Fibroblast of lung (primary cell): ENCODE measurements around the gene SBF2. TPM values are rescaled to one million over a fixed set of nuclear protein-coding genes. Genes with fewer than 3 reads are reported as not detected.

Experiments
- DNase-seq, 2 donors: peaks; one replicate each; pipeline versions ENCODE4 v3.0.0 to v3.0.0-alpha.2; 2010; ENCODE audit warnings: low read depth in 2 of 2
- H2AFZ ChIP-seq: 2 replicates; pipeline ENCODE4 v1.5.1; 2012; ENCODE audit warnings: low read length, control low read depth, inconsistent platforms
- H3K27ac ChIP-seq: 2 replicates; pipeline ENCODE4 v1.5.1; 2011; ENCODE audit warnings: low read length, control low read depth; ENCODE audit not compliant: insufficient read depth
- H3K27me3 ChIP-seq: 2 replicates; pipeline ENCODE4 v1.5.1; 2011; ENCODE audit warnings: mild to moderate bottlenecking, low read length; ENCODE audit not compliant: control insufficient read depth, insufficient read depth
- H3K36me3 ChIP-seq: 2 replicates; pipeline ENCODE4 v1.5.1; 2011; ENCODE audit warnings: low read length; ENCODE audit not compliant: control insufficient read depth, insufficient read depth
- H3K4me1 ChIP-seq: 2 replicates; pipeline ENCODE4 v1.5.1; 2011; ENCODE audit warnings: low read length; ENCODE audit not compliant: control insufficient read depth, insufficient read depth; ENCODE audit errors: extremely low read depth
- H3K4me2 ChIP-seq: 2 replicates; pipeline ENCODE4 v1.5.1; 2011; ENCODE audit warnings: low read length, control low read depth; ENCODE audit not compliant: insufficient read depth; ENCODE audit errors: extremely low read depth
- H3K4me3 ChIP-seq, 4 experiments: fragments of 200-600 bp in 1 of 4; sonication (generic) in 1 of 4; replicated peaks in 1 of 4; 2 replicates each; pipeline ENCODE4 v1.5.1; 2011 to 2016; ENCODE audit warnings: low read length in 4 of 4, low read depth in 3 of 4, mild to moderate bottlenecking in 3 of 4, control low read depth in 2 of 4, inconsistent platforms in 1 of 4, mixed read lengths in 1 of 4; ENCODE audit not compliant: insufficient read depth in 1 of 4; ENCODE audit errors: control extremely low read depth in 1 of 4
- H3K79me2 ChIP-seq: 2 replicates; pipeline ENCODE4 v1.5.1; 2012; ENCODE audit warnings: mild to moderate bottlenecking, low read length, inconsistent platforms; ENCODE audit not compliant: control insufficient read depth, insufficient read depth
- H3K9ac ChIP-seq: 2 replicates; pipeline ENCODE4 v1.5.1; 2011; ENCODE audit warnings: mild to moderate bottlenecking, low read length, control low read depth; ENCODE audit not compliant: insufficient read depth
- H3K9me3 ChIP-seq: 2 replicates; pipeline ENCODE4 v1.5.1; 2012; ENCODE audit warnings: low read depth, low read length; ENCODE audit not compliant: control insufficient read depth, insufficient read depth
- H4K20me1 ChIP-seq: 2 replicates; pipeline ENCODE4 v1.5.1; 2011; ENCODE audit warnings: low read length; ENCODE audit not compliant: control insufficient read depth, insufficient read depth; ENCODE audit errors: extremely low read depth
- CTCF ChIP-seq, 2 donors: IDR thresholded peaks in 1 of 2; conservative IDR thresholded peaks in 1 of 2; 1 replicate in 1 of 2; 2 replicates in 1 of 2; pipeline ENCODE4 v1.5.1; 2011 to 2012; ENCODE audit warnings: low read length in 2 of 2, control low read depth in 1 of 2, inconsistent platforms in 1 of 2, low read depth in 1 of 2, mild to moderate bottlenecking in 1 of 2
- EZH2 ChIP-seq: IDR thresholded peaks from 2 replicates; pipeline ENCODE4 v1.5.1; 2012; ENCODE audit warnings: low read length, control low read depth, mild to moderate bottlenecking; ENCODE audit errors: missing control alignments
- polyA plus RNA-seq, 2 donors: library from polyadenylated mRNA; depleted of rRNA in 1 of 2; stranded (reverse) in 1 of 2; unstranded in 1 of 2; fragments of >200 nt; gene quantifications; 2 replicates each; pipeline ENCODE4 v1.2.1, GENCODE V29; 2011 to 2012; ENCODE audit warnings: missing spikeins in 1 of 2
- total RNA-seq: library from RNA; depleted of rRNA; stranded (reverse); fragments of >200 nt; gene quantifications from 2 replicates; pipeline ENCODE4 v1.2.1, GENCODE V29; 2014

SBF2 gene
- total and polyA plus RNA-seq, 2 donors (not counting 1 experiment from before 2014, with no cell fraction given): 69.4 to 95.9 TPM

- H3K4me2 ChIP-seq: no peak overlapping the region
- peaks cover 15% of the 10 kb centered on the region for H3K36me3 ChIP-seq
- no peaks in the 10 kb centered on the region for H3K9me3 ChIP-seq
- H3K79me2 ChIP-seq: no peaks in the 10 kb centered on the region
- H3K27ac ChIP-seq: no peak overlapping the region
- no peaks in the 10 kb centered on the region for H4K20me1 ChIP-seq
- no peak overlapping the region for H2AFZ ChIP-seq
- no peaks in the 10 kb centered on the region for H3K27me3 ChIP-seq
- no peak for TF ChIP-seq CTCF (conservative IDR thresholded peaks at IDR 0.05 in 1 of 2, IDR thresholded peaks at IDR 0.05 in 1 of 2; ENCODE audit: low read depth in 1 of 2, low read length in 2 of 2)
- no peak for TF ChIP-seq EZH2
- H3K9ac ChIP-seq: no peak overlapping the region
- H3K4me3 ChIP-seq: no peak overlapping the region
- no peaks in the 10 kb centered on the region for H3K4me1 ChIP-seq
- DNase-seq: no peak
These were observed 560.8 kb downstream of the SBF2 start for GRCh38 chr11:9733212-9733611.

DNA sequence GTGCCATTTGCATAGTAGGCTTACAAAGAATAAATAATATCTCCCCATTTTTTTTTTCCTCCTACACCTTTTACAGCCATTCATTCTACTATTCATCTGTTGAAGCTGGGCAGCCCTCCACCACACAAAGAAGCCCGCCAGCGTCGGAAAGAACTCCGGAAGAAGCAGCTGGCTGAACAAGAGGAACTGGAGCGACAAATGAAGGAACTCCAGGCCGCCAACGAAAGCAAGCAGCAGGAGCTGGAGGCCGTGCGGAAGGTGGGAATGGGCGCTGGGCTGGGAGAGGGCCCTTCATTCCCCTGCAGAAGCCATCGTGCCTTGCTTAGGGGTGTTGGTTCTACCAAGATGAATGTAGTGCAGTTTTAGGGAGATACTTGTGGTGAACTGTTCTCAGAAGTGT lies 561.6 kb downstream of the SBF2 start:
- Histone ChIP-seq H3K36me3 (peaks cover 12% of the 10 kb centered on the region), H3K4me1 (no peaks in the 10 kb centered on the region)

DNA sequence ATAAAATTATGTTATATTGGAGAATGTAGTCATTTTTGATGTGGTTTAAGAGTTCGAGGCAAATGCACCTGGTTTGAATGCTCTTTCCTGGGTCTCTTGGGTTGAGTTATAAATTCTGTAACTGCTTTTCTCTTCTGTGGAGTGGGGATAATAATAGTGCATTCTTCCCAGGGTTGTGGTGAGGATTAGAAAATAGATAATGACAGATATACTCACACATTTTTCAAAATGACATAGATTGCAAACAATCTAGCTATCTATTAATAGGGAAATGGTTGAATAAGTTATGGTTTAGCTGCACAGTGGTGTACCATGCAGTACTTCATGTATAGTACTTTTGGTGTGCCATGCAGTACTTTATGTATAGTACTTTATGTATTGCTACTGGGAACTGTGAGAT lies 562.8 kb downstream of the SBF2 start:
- DNase-seq: no peak
- no peak overlapping the region for H3K4me3 ChIP-seq
- no peaks in the 10 kb centered on the region for H3K27me3 ChIP-seq
- H3K9me3 ChIP-seq: no peaks in the 10 kb centered on the region
- peaks cover 2% of the 10 kb centered on the region for H3K4me1 ChIP-seq
- no peak overlapping the region for H3K9ac ChIP-seq
- H3K79me2 ChIP-seq: no peaks in the 10 kb centered on the region
- H2AFZ ChIP-seq: no peak overlapping the region
- no peaks in the 10 kb centered on the region for H4K20me1 ChIP-seq
- H3K4me2 ChIP-seq: no peak overlapping the region
- H3K36me3 ChIP-seq: peaks cover 12% of the 10 kb centered on the region
- no peak overlapping the region for H3K27ac ChIP-seq
- TF ChIP-seq EZH2 (no peak), CTCF (conservative IDR thresholded peaks at IDR 0.05 in 1 of 2, IDR thresholded peaks at IDR 0.05 in 1 of 2; ENCODE audit: low read depth in 1 of 2, low read length in 2 of 2) (no peak)

More for the DNA sequence above, 561.6 kb downstream of the SBF2 start:
- DNase-seq: no peak
- H3K4me3 ChIP-seq: no peak overlapping the region
- H3K27ac ChIP-seq: no peak overlapping the region
- H3K9ac ChIP-seq: no peak overlapping the region
- TF ChIP-seq CTCF (conservative IDR thresholded peaks at IDR 0.05 in 1 of 2, IDR thresholded peaks at IDR 0.05 in 1 of 2; ENCODE audit: low read depth in 1 of 2, low read length in 2 of 2): no peak
- no peak for TF ChIP-seq EZH2
- no peak overlapping the region for H2AFZ ChIP-seq
- H3K79me2 ChIP-seq: no peaks in the 10 kb centered on the region
- H4K20me1 ChIP-seq: no peaks in the 10 kb centered on the region
- no peak overlapping the region for H3K4me2 ChIP-seq
- H3K9me3 ChIP-seq: no peaks in the 10 kb centered on the region
- no peaks in the 10 kb centered on the region for H3K27me3 ChIP-seq

Other genes with a start within 250 kb of the SBF2 start
- 490 and 1,010 TPM in 2 replicates for gene ADM, start 10.9 kb upstream of the SBF2 start, total RNA-seq
- 546 and 989 TPM in 2 replicates for gene ADM, start 10.9 kb upstream of the SBF2 start, polyA plus RNA-seq
- 6.2 and 24.9 TPM in 2 replicates for gene AMPD3, start 161.0 kb upstream of the SBF2 start, total RNA-seq
- 11.3 and 18.1 TPM in 2 replicates for gene AMPD3, start 161.0 kb upstream of the SBF2 start, polyA plus RNA-seq
- gene RNF141, start 247.0 kb upstream of the SBF2 start, total RNA-seq: 26.2 and 32.5 TPM in 2 replicates
- 29.6 and 43.5 TPM in 2 replicates for gene RNF141, start 247.0 kb upstream of the SBF2 start, polyA plus RNA-seq